LNCaP clone FGC (cell line): ENCODE results near the gene TET3.

ENCODE experiments used
- DNase-seq: peaks from one replicate; pipeline ENCODE4 v3.0.0-alpha.2; 2011; ENCODE audit warnings: low read depth
- H3K4me3 ChIP-seq: 2 replicates; pipeline ENCODE4 v1.5.1; 2011; ENCODE audit warnings: mild to moderate bottlenecking, low read depth, low read length, control low read depth
- CTCF ChIP-seq: IDR thresholded peaks from 2 replicates; pipeline ENCODE4 v1.5.1; 2012; ENCODE audit warnings: mild to moderate bottlenecking; ENCODE audit not compliant: control insufficient read depth, insufficient read depth; ENCODE audit errors: extremely low read depth

Gene TET3

GRCh38 chr2:73942664-73943063 is 42.0 kb upstream of the TET3 start:
- TF ChIP-seq CTCF = no peak
- no peak overlapping the region for H3K4me3 ChIP-seq
- DNase-seq = no peak

GRCh38 chr2:73944714-73945113 is 40.0 kb upstream of the TET3 start:
- H3K4me3 ChIP-seq = no peak overlapping the region
- no peak for TF ChIP-seq CTCF
- no peak for DNase-seq

- TF ChIP-seq CTCF = no peak
- DNase-seq = no peak
- no peak overlapping the region for H3K4me3 ChIP-seq
Measured at GRCh38 chr2:73946215-73946614, 38.5 kb upstream of the TET3 start.

- no peak overlapping the region for H3K4me3 ChIP-seq
- no peak for DNase-seq
- TF ChIP-seq CTCF = no peak
Measured at GRCh38 chr2:73946666-73947065, 38.0 kb upstream of the TET3 start.

- no peak overlapping the region for H3K4me3 ChIP-seq
- TF ChIP-seq CTCF = no peak
- no peak for DNase-seq
Measured at GRCh38 chr2:73947412-73948018, 37.2 kb upstream of the TET3 start.

GRCh38 chr2:73949802-73950201 is 34.9 kb upstream of the TET3 start:
- DNase-seq = no peak
- H3K4me3 ChIP-seq = no peak overlapping the region
- TF ChIP-seq CTCF = no peak

- no peak for TF ChIP-seq CTCF
- no peak for DNase-seq
Measured at GRCh38 chr2:73952499-73953446, 31.9 kb upstream of the TET3 start.

More at GRCh38 chr2:73952499-73953446, 31.9 kb upstream of the TET3 start:
- H3K4me3 ChIP-seq = no peak overlapping the region
